B cell (primary cell): ENCODE data around the gene DNPH1. TPM values are rescaled to one million over a fixed set of nuclear protein-coding genes. Genes with fewer than 3 reads are reported as not detected.
A peak's percentile ranks its signal among the peaks of the same experiment; 100 is the strongest.

ENCODE experiments used
- ATAC-seq: fragments of 200-7000 bp; cut with Tn5 transposase; one replicate; pipeline ENCODE4 v1.10.0; 2021; ENCODE audit warnings: low read depth, mild to moderate bottlenecking, moderate number of reproducible peaks, moderate library complexity
- CTCF ChIA-PET: fragments of 350-600 bp; sonication (Branson Sonifier 250); formaldehyde crosslinking; loops from one replicate; lab custom pipeline; 2021; ENCODE audit warnings: antibody characterized with exemption, inconsistent platforms; lab: Charles Lee
- POLR2A ChIA-PET: fragments of 350-600 bp; sonication (Branson Sonifier 250); formaldehyde crosslinking; loops from one replicate; lab custom pipeline; 2021; ENCODE audit warnings: antibody characterized with exemption; lab: Charles Lee
- DNase-seq: peaks from one replicate; pipeline ENCODE4 v3.0.0; 2013
- H2AFZ ChIP-seq: 2 replicates; pipeline ENCODE4 v1.6.1; 2012; ENCODE audit warnings: mild to moderate bottlenecking, low read depth, low read length; ENCODE audit not compliant: insufficient read depth, poor library complexity, severe bottlenecking
- H3K27ac ChIP-seq, 2 donors: 1 replicate in 1 of 2; 2 replicates in 1 of 2; pipeline ENCODE4 v1.5.1; 2012 to 2013; ENCODE audit warnings: low read length in 2 of 2, mild to moderate bottlenecking in 2 of 2, moderate library complexity in 1 of 2
- H3K27me3 ChIP-seq, 4 experiments: fragments of 200-600 bp in 1 of 4; sonication (generic) in 1 of 4; replicated peaks in 1 of 4; 1 replicate in 2 of 4; 2 replicates in 2 of 4; pipeline versions ENCODE4 v1.6.1 to v1.7.0; 2013 to 2016; ENCODE audit warnings: low read length in 3 of 4, mild to moderate bottlenecking in 2 of 4, mixed read lengths in 1 of 4, moderate library complexity in 1 of 4; ENCODE audit not compliant: insufficient read depth in 4 of 4, control insufficient read depth in 3 of 4; ENCODE audit errors: control extremely low read depth in 1 of 4
- H3K36me3 ChIP-seq, 2 experiments: replicated peaks in 1 of 2; 1 replicate in 1 of 2; 2 replicates in 1 of 2; pipeline versions ENCODE4 v1.6.1 to v1.7.1; 2013; ENCODE audit warnings: low read length in 1 of 2; ENCODE audit not compliant: insufficient read depth in 2 of 2, control insufficient read depth in 1 of 2; ENCODE audit errors: control extremely low read depth in 1 of 2, extremely low read depth in 1 of 2
- H3K4me1 ChIP-seq, 2 donors: fragments of 200-600 bp in 1 of 2; sonication (generic) in 1 of 2; 1 replicate in 1 of 2; 2 replicates in 1 of 2; pipeline versions ENCODE4 v1.5.1 to v1.6.1; 2013 to 2017; ENCODE audit warnings: low read length in 2 of 2; ENCODE audit not compliant: control insufficient read depth in 2 of 2, insufficient read depth in 2 of 2
- H3K4me2 ChIP-seq: replicated peaks from 2 replicates; pipeline ENCODE3; 2012; ENCODE audit warnings: mild to moderate bottlenecking, low read depth, low read length; ENCODE audit not compliant: poor library complexity, severe bottlenecking
- H3K4me3 ChIP-seq, 5 experiments: fragments of 200-600 bp in 1 of 5; sonication (generic) in 1 of 5; 1 replicate in 3 of 5; 2 replicates in 2 of 5; pipeline versions ENCODE4 v1.5.1 to v1.7.0; 2011 to 2016; ENCODE audit warnings: low read length in 4 of 5, mild to moderate bottlenecking in 4 of 5, low read depth in 2 of 5, control low read depth in 1 of 5, moderate library complexity in 1 of 5; ENCODE audit not compliant: insufficient read depth in 1 of 5; ENCODE audit errors: control extremely low read depth in 1 of 5, extremely low read depth in 1 of 5
- H3K79me2 ChIP-seq: fragments of 200-600 bp; sonication (generic); one replicate; pipeline ENCODE4 v1.6.0; 2016; ENCODE audit warnings: low read length; ENCODE audit not compliant: control insufficient read depth, insufficient read depth
- H3K9ac ChIP-seq: fragments of 200-600 bp; sonication (generic); 2 replicates; pipeline ENCODE4 v1.6.1; 2017; ENCODE audit warnings: mild to moderate bottlenecking, low read length, moderate library complexity
- H3K9me3 ChIP-seq, 3 donors: one replicate each; pipeline versions ENCODE4 v1.6.1 to v1.7.1; 2013; ENCODE audit warnings: low read length in 2 of 3; ENCODE audit not compliant: control insufficient read depth in 2 of 3, insufficient read depth in 1 of 3; ENCODE audit errors: control extremely low read depth in 1 of 3
- H4K20me1 ChIP-seq: 2 replicates; pipeline ENCODE4 v1.6.0; 2012; ENCODE audit warnings: mild to moderate bottlenecking, low read length; ENCODE audit not compliant: insufficient read depth, control insufficient read depth, poor library complexity, severe bottlenecking
- H3K27ac Mint-ChIP-seq: one replicate; pipeline ENCODE4 v1.8.0; 2021; ENCODE audit warnings: mixed read lengths
- H3K27me3 Mint-ChIP-seq: one replicate; pipeline ENCODE4 v1.8.0; 2021; ENCODE audit warnings: mixed read lengths
- H3K4me1 Mint-ChIP-seq: one replicate; pipeline ENCODE4 v1.8.0; 2021; ENCODE audit warnings: mixed read lengths
- H3K4me3 Mint-ChIP-seq: one replicate; pipeline ENCODE4 v1.8.0; 2021; ENCODE audit warnings: mixed read lengths
- H3K9me3 Mint-ChIP-seq: one replicate; pipeline ENCODE4 v1.8.0; 2022; ENCODE audit warnings: mixed read lengths; ENCODE audit not compliant: insufficient read depth
- CTCF ChIP-seq: fragments of 200-600 bp; IDR thresholded peaks from one replicate; pipeline ENCODE4 v1.8.0; 2022; ENCODE audit warnings: antibody characterized with exemption, mild to moderate bottlenecking
- EZH2 ChIP-seq: IDR thresholded peaks from 2 replicates; pipeline ENCODE4 v1.6.1; 2012; ENCODE audit warnings: borderline replicate concordance, low read depth, mild to moderate bottlenecking, moderate library complexity, low read length; ENCODE audit not compliant: insufficient read depth, poor library complexity, severe bottlenecking
- WGBS: methylation state at CpG from one replicate; pipeline ENCODE4 v1.1.5; 2013; ENCODE audit warnings: missing lambda C conversion rate; ENCODE audit not compliant: insufficient coverage; 5-methylcytosine and 5-hydroxymethylcytosine counted together
- intact Hi-C: fragments of 100-400 bp; cut with micrococcal nuclease; formaldehyde crosslinking; loops from one replicate; pipeline ENCODE4 v1.10.0; 2022
- polyA plus RNA-seq: library from polyadenylated mRNA; depleted of rRNA; stranded (reverse); fragments of >200 nt; gene quantifications from 2 replicates; pipeline ENCODE4 v1.2.3, GENCODE V29; 2012
- total RNA-seq, 2 donors: library from RNA; stranded (reverse); fragments of 120-200 nt in 1 of 2; gene quantifications; 1 replicate in 1 of 2; 2 replicates in 1 of 2; pipeline versions ENCODE4 v1.2.3 to v1.2.4, GENCODE V29; 2013 to 2022

The DNPH1 gene
- total and polyA plus RNA-seq, 2 donors (not counting 1 experiment from before 2014, with no cell fraction given), result 29.0 to 52.8 TPM

- Histone ChIP-seq H3K27ac (no peak overlapping the region), H3K36me3 (peaks cover 1 to 55% of the 10 kb centered on the region in 2 experiments), H3K4me2 (no peak overlapping the region), H3K4me3 (no peak overlapping the region), H2AFZ (no peak overlapping the region), H3K9me3 (no peaks in the 10 kb centered on the region), H3K4me1 (no peaks in the 10 kb centered on the region), H3K9ac (no peak overlapping the region), H4K20me1 (no peaks in the 10 kb centered on the region), H3K79me2 (peaks cover 21% of the 10 kb centered on the region), H3K27me3 (no peaks in the 10 kb centered on the region)
- WGBS, result 95% methylated on average over 12 of the region's 12 CpGs
- CTCF ChIA-PET, result interaction anchor here (0.6 to 3.1 kb wide), 2 partner anchors 13 to 168 kb away, joined by 3 to 15 read pairs; partner anchors contain the start of gene DNPH1
- POLR2A ChIA-PET, result interaction anchor here (0.6 kb wide), 1 partner anchor 476 kb away, joined by 3 read pairs; no protein-coding TSS in a partner anchor
- H3K27me3 Mint-ChIP-seq, result no peaks in the 10 kb centered on the region
- H3K4me1 Mint-ChIP-seq, result no peaks in the 10 kb centered on the region
- intact Hi-C loops, result no loop called here
- ATAC-seq (no peak), DNase-seq (no peak)
- TF ChIP-seq EZH2 (no peak), CTCF (no peak)
- H3K27ac Mint-ChIP-seq, result no peak overlapping the region
- H3K9me3 Mint-ChIP-seq, result no peaks in the 10 kb centered on the region
- H3K4me3 Mint-ChIP-seq, result no peak overlapping the region
Measured at GRCh38 chr6:43216200-43216599, 13.1 kb downstream of the DNPH1 start.

DNA sequence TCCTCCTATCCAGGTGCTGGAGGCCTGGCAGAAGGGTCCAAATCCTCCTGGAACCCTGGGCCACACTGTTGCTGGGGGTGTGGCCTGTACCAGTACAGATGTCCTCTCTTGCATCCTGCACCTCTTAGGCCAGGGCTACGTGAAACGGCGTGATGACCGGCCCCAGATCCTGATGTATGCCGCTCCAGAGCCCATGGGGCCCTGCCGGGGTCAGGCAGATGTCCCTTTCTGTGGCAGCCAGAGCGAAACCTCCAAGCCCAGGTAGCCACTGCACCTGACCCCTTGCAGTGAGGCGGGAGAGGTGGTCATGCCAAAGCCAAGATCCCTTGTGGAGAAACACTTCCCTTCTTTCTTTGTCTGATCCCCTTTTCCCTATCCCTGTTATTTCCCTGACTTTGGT, 14.2 kb downstream of the DNPH1 start:
- H3K27ac ChIP-seq, result no peak overlapping the region
- 98% methylated on average over 8 of the region's 8 CpGs for WGBS
- ATAC-seq (no peak), DNase-seq (no peak)
- ChIA-PET POLR2A (no interaction called here), CTCF (interaction anchor here (3.1 kb wide), 1 partner anchor 14 kb away, joined by 15 read pairs; the partner anchor contains the start of gene DNPH1)
- H3K27me3 ChIP-seq, result no peaks in the 10 kb centered on the region
- intact Hi-C loops, result no loop called here
- H3K4me1 ChIP-seq, result no peaks in the 10 kb centered on the region
- H3K79me2 ChIP-seq, result peaks cover 13% of the 10 kb centered on the region
- peaks cover 1 to 43% of the 10 kb centered on the region in 2 experiments for H3K36me3 ChIP-seq
- no peak overlapping the region for H3K9ac ChIP-seq
- H4K20me1 ChIP-seq, result no peaks in the 10 kb centered on the region
- no peak overlapping the region for H2AFZ ChIP-seq
- no peak overlapping the region for H3K4me3 ChIP-seq
- no peaks in the 10 kb centered on the region for H3K9me3 ChIP-seq
- no peaks in the 10 kb centered on the region for H3K4me1 Mint-ChIP-seq
- no peak overlapping the region for H3K4me2 ChIP-seq
- no peak for TF ChIP-seq CTCF
- TF ChIP-seq EZH2, result no peak
- no peaks in the 10 kb centered on the region for H3K9me3 Mint-ChIP-seq
- no peaks in the 10 kb centered on the region for H3K27me3 Mint-ChIP-seq
- H3K4me3 Mint-ChIP-seq, result no peak overlapping the region
- H3K27ac Mint-ChIP-seq, result peak overlapping the region; percentile 5
